Stimulated activated naive CD4-positive, alpha-beta T cell treated with Interleukin-2 at 50 U/mL for 16 hours (primary cell): Measurements from ENCODE around the gene SCG2.
"Not testable (repeated sequence)": the region's sequence is repeated elsewhere in the genome, so short reads cannot be mapped to it uniquely, and the experiment has no call there.

Experiments
- DNase-seq: peaks from one replicate; lab custom pipeline; 2025; lab: John Stamatoyannopoulos, UW

Gene SCG2

DNA sequence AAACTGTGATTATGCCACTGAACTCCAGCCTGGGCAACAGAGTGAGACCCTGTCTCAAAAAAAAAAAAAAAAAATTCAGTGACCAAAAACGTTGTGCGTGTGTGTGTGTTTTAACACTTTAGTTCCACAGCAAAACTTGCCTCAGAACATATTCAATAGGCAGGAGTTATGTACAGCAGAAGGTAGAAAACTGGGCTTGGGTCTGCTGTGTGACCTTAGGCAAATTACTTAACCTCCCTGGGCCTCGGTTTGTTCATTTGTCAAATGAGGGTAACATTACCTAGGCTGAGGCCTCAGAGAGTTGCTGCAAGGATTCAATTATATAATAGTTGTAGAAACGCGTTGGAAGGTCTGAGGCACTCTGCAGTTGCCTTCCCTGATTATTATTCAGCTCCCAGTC lies 10.3 kb upstream of the SCG2 start:
- no peak for DNase-seq

- no peak for DNase-seq
These were observed 8.9 kb upstream of the SCG2 start for GRCh38 chr2:223611061-223611460.

- no peak for DNase-seq
These were observed 5.3 kb upstream of the SCG2 start for GRCh38 chr2:223607476-223607875.

GRCh38 chr2:223606946-223607345 lies 4.8 kb upstream of the SCG2 start:
- no peak for DNase-seq

DNA sequence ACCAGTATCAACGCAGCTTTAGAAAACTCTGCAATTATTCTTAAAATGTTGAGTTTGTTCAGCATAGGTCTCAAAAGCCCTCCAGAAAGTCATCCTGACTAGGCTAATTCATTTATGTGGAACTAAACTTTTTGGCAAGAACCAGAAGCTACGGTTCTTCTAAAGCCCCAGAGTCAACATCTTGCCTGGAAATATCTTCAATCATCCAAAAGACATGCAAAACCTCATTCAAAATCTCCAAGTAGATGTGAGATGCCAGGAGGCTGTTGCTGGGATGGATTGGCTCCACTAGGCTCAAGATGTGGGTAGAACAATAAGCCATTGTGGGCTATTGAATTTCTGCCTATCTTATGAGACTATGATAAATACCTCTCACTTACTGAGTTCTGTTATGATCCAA lies 2.1 kb upstream of the SCG2 start:
- DNase-seq: no peak

- no peak for DNase-seq
These were observed 811 bp upstream of the SCG2 start for GRCh38 chr2:223602972-223603371.

GRCh38 chr2:223601018-223601417 lies 1.1 kb downstream of the SCG2 start:
- no peak for DNase-seq

- no peak for DNase-seq
These were observed 2.4 kb downstream of the SCG2 start for GRCh38 chr2:223599640-223600380.

DNA sequence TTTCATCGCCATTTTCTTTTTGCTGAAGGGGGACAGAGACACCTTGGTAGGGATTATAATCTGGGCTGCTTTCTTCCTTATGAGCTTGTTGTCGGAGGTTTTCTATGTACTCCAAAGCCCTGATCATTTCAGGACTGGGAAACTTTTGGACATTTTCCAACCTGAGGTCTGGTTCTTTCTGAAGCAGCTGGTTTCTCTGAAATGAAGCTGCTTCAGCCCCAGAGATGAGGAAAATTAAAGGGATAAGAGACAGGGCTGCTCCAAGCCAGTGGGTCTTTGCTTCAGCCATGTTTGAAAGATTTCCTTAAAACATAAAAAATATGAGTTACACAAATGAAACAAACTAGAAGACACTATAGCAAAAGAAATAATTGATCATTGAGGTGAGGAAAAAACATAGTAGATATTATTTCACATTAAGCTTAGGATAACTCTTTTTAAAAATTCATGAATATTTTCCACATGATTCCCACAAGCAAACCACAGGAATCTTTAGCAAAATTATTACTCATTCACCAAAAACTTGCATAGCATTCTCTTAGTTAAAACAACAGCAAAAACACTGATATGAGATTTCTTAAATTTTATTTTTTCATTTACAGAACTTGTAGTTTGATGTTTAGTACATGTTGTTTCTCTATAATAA lies 3.0 kb downstream of the SCG2 start:
- no peak for DNase-seq

DNA sequence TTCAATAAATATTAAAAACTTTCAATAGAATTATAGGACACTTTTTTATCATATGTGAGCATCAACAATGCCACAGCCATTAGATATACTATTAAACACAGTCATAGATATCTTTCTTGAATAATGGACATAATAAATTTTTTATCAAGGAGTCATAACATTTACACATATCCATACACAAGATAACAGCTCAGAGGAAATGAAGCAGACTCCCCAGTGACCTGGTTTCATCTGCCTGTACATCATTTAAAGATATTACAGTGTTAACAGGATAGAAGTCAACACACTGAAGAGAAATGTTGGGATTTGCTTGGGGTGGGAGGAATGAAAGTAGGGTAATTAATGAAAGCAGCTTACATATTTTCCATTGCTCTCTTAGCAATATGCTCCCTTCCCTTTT lies 5.1 kb downstream of the SCG2 start:
- DNase-seq: no peak

DNA sequence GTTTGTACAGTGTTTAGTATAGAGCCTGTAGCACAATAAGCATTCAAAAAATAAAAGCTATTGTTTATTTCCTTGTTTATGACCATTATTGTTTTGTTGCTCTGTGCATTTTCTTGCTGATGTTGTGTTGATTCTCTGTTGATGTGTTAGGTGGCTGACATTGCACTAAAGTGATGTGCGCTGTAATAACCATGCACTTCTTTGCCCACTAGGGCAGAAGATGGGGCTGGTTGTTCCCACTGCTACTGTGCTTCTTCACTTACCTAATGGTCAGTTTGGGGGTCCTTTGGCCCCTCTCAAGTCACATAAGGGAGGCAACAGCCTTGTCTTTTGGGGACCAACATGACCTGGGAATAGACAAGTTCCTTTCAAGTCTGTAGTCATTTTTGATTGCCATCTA lies 6.0 kb downstream of the SCG2 start:
- no peak for DNase-seq

DNA sequence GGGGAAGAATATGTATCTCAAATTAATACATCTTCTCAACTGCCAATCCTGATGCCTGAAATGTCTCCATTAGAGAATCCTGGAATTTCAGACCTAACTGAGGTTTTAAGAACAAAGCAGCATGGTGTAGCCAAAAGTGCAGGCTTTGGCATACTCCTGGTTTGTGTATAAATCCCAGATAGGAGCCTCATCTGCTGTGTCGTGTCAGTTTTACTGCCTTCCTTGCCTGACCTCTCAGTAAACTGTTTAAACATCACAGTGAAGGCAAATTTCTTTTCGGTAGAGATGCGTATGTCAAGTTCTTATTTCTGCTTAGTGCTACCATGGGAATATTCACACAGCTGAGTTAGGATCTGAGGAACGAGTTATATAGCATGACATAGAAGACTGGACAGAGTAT lies 7.3 kb downstream of the SCG2 start:
- no peak for DNase-seq

- no peak for DNase-seq
These were observed 7.9 kb downstream of the SCG2 start for GRCh38 chr2:223594259-223594658.

- not testable (repeated sequence) for DNase-seq
These were observed 9.5 kb downstream of the SCG2 start for GRCh38 chr2:223592689-223593088.

- no peak for DNase-seq
These were observed 10.6 kb downstream of the SCG2 start for GRCh38 chr2:223591596-223591995.

- no peak for DNase-seq
These were observed 11.2 kb downstream of the SCG2 start for GRCh38 chr2:223590964-223591363.

- DNase-seq: no peak
These were observed 12.3 kb downstream of the SCG2 start for GRCh38 chr2:223589901-223590300.

DNA sequence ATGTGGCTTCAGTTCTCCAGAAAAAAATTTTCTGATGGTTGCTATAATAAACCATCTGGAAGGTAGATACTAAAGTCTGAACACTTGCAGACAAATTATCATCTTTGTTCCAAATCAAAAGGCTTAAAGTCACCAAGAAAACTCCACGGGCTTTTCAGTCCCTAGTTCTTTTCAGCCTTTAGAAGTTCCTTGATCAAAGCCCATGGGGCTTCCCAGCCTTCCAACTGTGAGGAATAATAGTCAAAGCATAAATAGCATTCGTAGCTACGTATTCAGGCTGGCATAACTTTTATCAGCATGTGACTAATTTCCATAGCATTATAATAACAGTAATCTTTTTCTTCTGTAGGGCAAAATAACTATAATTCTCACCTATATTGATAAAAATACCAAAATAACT lies 13.9 kb downstream of the SCG2 start:
- no peak for DNase-seq

DNA sequence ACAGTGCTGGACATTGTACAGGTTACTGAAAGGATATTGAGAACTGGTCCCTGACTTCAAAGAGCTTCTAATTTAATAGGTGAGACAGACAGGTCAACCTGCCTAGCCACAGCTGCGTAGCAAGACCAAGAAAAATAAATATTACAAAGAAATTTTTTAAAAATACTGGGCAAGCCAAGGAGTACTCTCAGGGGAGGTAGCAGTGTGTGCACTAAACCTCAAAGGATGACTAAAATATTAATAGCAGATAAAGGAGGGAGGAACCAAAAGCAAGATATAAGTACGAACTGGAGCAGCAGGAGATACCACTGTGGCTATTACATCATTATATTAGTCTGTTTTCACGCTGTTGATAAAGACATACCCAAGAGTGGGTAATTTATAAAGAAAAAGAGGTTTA lies 14.9 kb downstream of the SCG2 start:
- DNase-seq: no peak

DNA sequence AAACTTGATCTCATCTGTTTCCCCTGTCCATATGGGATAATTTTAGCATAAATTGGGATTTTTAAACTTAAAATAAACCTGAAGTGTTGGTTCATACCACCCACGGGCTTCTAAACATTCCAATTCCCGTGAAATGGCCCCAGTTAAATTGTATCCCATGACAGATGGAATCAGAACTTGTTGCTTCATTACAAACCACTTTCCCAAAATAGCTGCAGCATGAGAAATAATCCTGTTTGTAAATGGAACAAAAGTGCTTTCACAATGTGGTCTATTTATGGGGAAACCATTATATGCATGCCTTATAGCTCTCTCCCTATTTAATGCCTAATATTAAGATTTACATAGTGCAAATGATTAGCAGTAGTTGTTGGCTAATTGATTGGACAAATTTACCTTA lies 15.9 kb downstream of the SCG2 start:
- DNase-seq: no peak

DNA sequence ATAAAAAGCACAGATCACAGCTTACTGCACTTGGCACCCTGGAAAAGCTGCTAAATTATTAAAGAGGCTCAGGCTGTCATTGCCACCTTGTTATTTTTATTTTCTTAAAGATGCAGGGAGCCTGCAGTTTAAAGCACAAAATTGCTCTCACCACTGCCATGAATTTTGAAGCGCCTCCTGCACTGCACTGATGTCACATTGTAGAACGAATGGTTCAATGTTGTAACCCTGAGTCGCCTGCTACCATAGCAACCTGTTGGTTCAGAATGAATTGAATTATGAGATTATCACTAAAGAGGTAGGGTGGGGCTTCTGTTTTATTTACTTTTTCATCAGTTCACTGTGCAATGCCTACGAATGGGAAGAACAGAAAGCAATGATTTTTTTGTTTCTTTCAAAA lies 16.5 kb downstream of the SCG2 start:
- DNase-seq: no peak

GRCh38 chr2:223582001-223582400 lies 20.2 kb downstream of the SCG2 start:
- no peak for DNase-seq

- no peak for DNase-seq
These were observed 21.2 kb downstream of the SCG2 start for GRCh38 chr2:223580951-223581350.

GRCh38 chr2:223578846-223579245 lies 23.3 kb downstream of the SCG2 start:
- no peak for DNase-seq
